PFSK-1 (cell line): ENCODE data around the gene VIT.

Source experiments
- POLR2AphosphoS5 ChIP-seq: IDR thresholded peaks from 2 replicates; pipeline ENCODE4 v1.6.1; 2012; ENCODE audit warnings: low read depth, mild to moderate bottlenecking, control low read depth, low read length, moderate library complexity
- REST ChIP-seq, 2 experiments: IDR thresholded peaks; 2 replicates each; pipeline versions ENCODE4 v1.6.1 to v1.8.0; 2011 to 2012; ENCODE audit warnings: low read depth in 2 of 2, low read length in 2 of 2, control low read depth in 1 of 2, inconsistent platforms in 1 of 2, mild to moderate bottlenecking in 1 of 2, moderate library complexity in 1 of 2; ENCODE audit not compliant: insufficient read depth in 1 of 2
- TAF1 ChIP-seq: IDR thresholded peaks from 2 replicates; pipeline ENCODE4 v1.6.1; 2012; ENCODE audit warnings: low read length, control low read depth, borderline replicate concordance; ENCODE audit not compliant: insufficient read depth

GRCh38 chr2:36798724-36799123 is 102.2 kb downstream of the VIT start:
- TF ChIP-seq REST (IDR thresholded peaks at IDR 0.05; ENCODE audit: insufficient read depth in 1 of 2, low read depth in 2 of 2, low read length in 2 of 2) = no peak
- no peak for TF ChIP-seq TAF1
- TF ChIP-seq POLR2AphosphoS5 = no peak
